ENCODE measurements around the gene SPAG17.

Gene SPAG17

DNA sequence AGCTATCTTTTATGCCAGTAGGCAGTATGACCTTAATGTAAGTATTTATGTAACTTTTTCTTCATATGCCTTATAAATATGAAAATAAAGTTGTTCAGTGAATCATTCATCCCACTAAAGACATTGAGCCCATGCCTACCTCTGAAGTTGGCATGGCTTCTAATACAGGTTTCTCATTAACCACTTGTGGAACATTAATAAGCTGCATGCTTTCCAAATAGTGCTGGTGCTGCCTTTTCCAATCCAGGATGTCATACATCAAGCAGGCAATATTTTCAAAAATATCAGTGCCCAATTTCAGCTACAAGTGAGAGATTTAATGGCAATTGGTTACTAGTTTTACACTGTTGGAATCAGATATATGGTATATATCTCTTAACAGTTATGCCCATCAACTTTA lies 92.0 kb downstream of the SPAG17 start:
- no peak for TF ChIP-seq ZC3H10 (CRISPR knock-in tag; IDR thresholded peaks at IDR 0.05)
- no peak for TF ChIP-seq CSDC2 (CRISPR knock-in tag; IDR thresholded peaks at IDR 0.05)
- TF ChIP-seq BACH2 (CRISPR knock-in tag; IDR thresholded peaks at IDR 0.05; ENCODE audit: borderline replicate concordance), result no peak
- TF ChIP-seq POU6F1 (CRISPR knock-in tag; IDR thresholded peaks at IDR 0.05; ENCODE audit: borderline replicate concordance, low read depth), result no peak
- TF ChIP-seq TCF4 (CRISPR knock-in tag; IDR thresholded peaks at IDR 0.05; ENCODE audit: borderline replicate concordance), result no peak
- TF ChIP-seq ZFP30 (CRISPR knock-in tag; IDR thresholded peaks at IDR 0.05), result no peak
- TF ChIP-seq ZNF70 (CRISPR knock-in tag; IDR thresholded peaks at IDR 0.05), result no peak
- ATAC-seq, result no peak

DNA sequence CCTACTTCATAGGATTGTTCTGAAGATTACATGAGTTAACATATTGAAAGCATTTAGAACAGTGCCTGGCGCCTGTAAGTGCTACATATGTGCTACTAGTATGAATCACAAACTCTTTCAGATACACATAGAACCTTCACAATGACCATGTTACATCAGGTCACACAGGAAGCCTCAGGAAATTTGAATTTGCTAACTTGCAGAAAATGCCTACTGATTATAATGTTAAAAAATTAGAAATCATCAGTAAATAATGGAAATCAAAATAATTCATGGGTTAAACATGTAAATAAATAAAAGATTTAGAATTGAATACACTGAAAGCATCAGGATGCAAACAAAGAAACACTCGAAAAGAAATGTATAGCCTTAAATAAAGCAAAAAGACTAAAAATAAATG lies 94.9 kb downstream of the SPAG17 start:
- no peak for ATAC-seq
- no peak for TF ChIP-seq TCF4 (CRISPR knock-in tag; IDR thresholded peaks at IDR 0.05; ENCODE audit: borderline replicate concordance)
- TF ChIP-seq, protein P1, sequence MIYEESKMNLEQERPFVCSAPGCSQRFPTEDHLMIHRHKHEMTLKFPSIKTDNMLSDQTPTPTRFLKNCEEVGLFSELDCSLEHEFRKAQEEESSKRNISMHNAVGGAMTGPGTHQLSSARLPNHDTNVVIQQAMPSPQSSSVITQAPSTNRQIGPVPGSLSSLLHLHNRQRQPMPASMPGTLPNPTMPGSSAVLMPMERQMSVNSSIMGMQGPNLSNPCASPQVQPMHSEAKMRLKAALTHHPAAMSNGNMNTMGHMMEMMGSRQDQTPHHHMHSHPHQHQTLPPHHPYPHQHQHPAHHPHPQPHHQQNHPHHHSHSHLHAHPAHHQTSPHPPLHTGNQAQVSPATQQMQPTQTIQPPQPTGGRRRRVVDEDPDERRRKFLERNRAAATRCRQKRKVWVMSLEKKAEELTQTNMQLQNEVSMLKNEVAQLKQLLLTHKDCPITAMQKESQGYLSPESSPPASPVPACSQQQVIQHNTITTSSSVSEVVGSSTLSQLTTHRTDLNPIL (CRISPR knock-in tag; IDR thresholded peaks at IDR 0.05; ENCODE audit: low read depth), result no peak

- no peak for ATAC-seq
- TF ChIP-seq, protein P2, sequence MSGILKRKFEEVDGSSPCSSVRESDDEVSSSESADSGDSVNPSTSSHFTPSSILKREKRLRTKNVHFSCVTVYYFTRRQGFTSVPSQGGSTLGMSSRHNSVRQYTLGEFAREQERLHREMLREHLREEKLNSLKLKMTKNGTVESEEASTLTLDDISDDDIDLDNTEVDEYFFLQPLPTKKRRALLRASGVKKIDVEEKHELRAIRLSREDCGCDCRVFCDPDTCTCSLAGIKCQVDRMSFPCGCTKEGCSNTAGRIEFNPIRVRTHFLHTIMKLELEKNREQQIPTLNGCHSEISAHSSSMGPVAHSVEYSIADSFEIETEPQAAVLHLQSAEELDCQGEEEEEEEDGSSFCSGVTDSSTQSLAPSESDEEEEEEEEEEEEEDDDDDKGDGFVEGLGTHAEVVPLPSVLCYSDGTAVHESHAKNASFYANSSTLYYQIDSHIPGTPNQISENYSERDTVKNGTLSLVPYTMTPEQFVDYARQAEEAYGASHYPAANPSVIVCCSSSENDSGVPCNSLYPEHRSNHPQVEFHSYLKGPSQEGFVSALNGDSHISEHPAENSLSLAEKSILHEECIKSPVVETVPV (CRISPR knock-in tag; IDR thresholded peaks at IDR 0.05), result no peak
- TF ChIP-seq RARB (CRISPR knock-in tag; IDR thresholded peaks at IDR 0.05), result no peak
- TF ChIP-seq ZNF70 (CRISPR knock-in tag; IDR thresholded peaks at IDR 0.05), result no peak
- no peak for TF ChIP-seq ESRRG (CRISPR knock-in tag; IDR thresholded peaks at IDR 0.05)
- no peak for TF ChIP-seq ZNF565 (CRISPR knock-in tag; conservative IDR thresholded peaks at IDR 0.05; ENCODE audit: low read depth)
- TF ChIP-seq SNAI2 (CRISPR knock-in tag; IDR thresholded peaks at IDR 0.05), result no peak
- no peak for TF ChIP-seq ZC3H10 (CRISPR knock-in tag; IDR thresholded peaks at IDR 0.05)
- TF ChIP-seq POU6F1 (CRISPR knock-in tag; IDR thresholded peaks at IDR 0.05; ENCODE audit: borderline replicate concordance, low read depth), result no peak
- no peak for TF ChIP-seq ZFP3 (CRISPR knock-in tag; IDR thresholded peaks at IDR 0.05)
- no peak for TF ChIP-seq TSHZ2 (CRISPR knock-in tag; IDR thresholded peaks at IDR 0.05)
- TF ChIP-seq BACH2 (CRISPR knock-in tag; IDR thresholded peaks at IDR 0.05; ENCODE audit: borderline replicate concordance), result no peak
- TF ChIP-seq ISL1 (CRISPR knock-in tag; IDR thresholded peaks at IDR 0.05), result no peak
- TF ChIP-seq OSR1 (CRISPR knock-in tag; IDR thresholded peaks at IDR 0.05), result no peak
- no peak for TF ChIP-seq ARNTL (CRISPR knock-in tag; IDR thresholded peaks at IDR 0.05; ENCODE audit: borderline replicate concordance, low read depth)
Measured at GRCh38 chr1:118085365-118085764, 99.7 kb downstream of the SPAG17 start.

GRCh38 chr1:118084400-118084799 lies 100.6 kb downstream of the SPAG17 start:
- no peak for TF ChIP-seq CSDC2 (CRISPR knock-in tag; IDR thresholded peaks at IDR 0.05)
- TF ChIP-seq ESRRG (CRISPR knock-in tag; IDR thresholded peaks at IDR 0.05), result no peak
- TF ChIP-seq, protein P1 (CRISPR knock-in tag; IDR thresholded peaks at IDR 0.05; ENCODE audit: low read depth), result no peak
- no peak for TF ChIP-seq ZNF70 (CRISPR knock-in tag; IDR thresholded peaks at IDR 0.05)
- no peak for TF ChIP-seq TOX (CRISPR knock-in tag; IDR thresholded peaks at IDR 0.05; ENCODE audit: borderline replicate concordance)
- no peak for TF ChIP-seq TCF4 (CRISPR knock-in tag; IDR thresholded peaks at IDR 0.05; ENCODE audit: borderline replicate concordance)
- ATAC-seq, result no peak

Data from SK-N-SH treated with all-trans-retinoic acid at 6 μM for 48 hours (cell line).